Measurements from ENCODE around the gene GPR108.
"Not testable (repeated sequence)": the region's sequence is repeated elsewhere in the genome, so short reads cannot be mapped to it uniquely, and the experiment has no call there.

GPR108 gene

GRCh38 chr19:6720369-6721137 is 16.8 kb downstream of the GPR108 start, which contains the start of gene C3:
TSS of gene C3 (minus strand) at chr19:6720650. CDS start at chr19:6720589, 61 bp downstream.
- no peak for DNase-seq (ENCODE audit: low spot score)

GRCh38 chr19:6719992-6720368 is 17.4 kb downstream of the GPR108 start:
- DNase-seq (ENCODE audit: low spot score): no peak

- DNase-seq (ENCODE audit: low spot score): no peak
Measured at GRCh38 chr19:6719540-6719861, 17.9 kb downstream of the GPR108 start.

- DNase-seq (ENCODE audit: low spot score): peak; percentile 17
Measured at GRCh38 chr19:6718741-6719539, 18.4 kb downstream of the GPR108 start.

GRCh38 chr19:6718111-6718740 is 19.2 kb downstream of the GPR108 start:
- DNase-seq (ENCODE audit: low spot score): no peak

GRCh38 chr19:6717441-6717971 is 19.9 kb downstream of the GPR108 start:
- DNase-seq (ENCODE audit: low spot score): no peak

- no peak for DNase-seq (ENCODE audit: low spot score)
Measured at GRCh38 chr19:6717036-6717435, 20.3 kb downstream of the GPR108 start.

GRCh38 chr19:6716610-6716970 is 20.8 kb downstream of the GPR108 start:
- DNase-seq (ENCODE audit: low spot score): no peak

- no peak for DNase-seq (ENCODE audit: low spot score)
Measured at GRCh38 chr19:6714749-6715555, 22.4 kb downstream of the GPR108 start.

GRCh38 chr19:6713773-6714692 is 23.3 kb downstream of the GPR108 start:
- DNase-seq (ENCODE audit: low spot score): no peak

GRCh38 chr19:6712692-6713670 is 24.4 kb downstream of the GPR108 start:
- no peak for DNase-seq (ENCODE audit: low spot score)

- no peak for DNase-seq (ENCODE audit: low spot score)
Measured at GRCh38 chr19:6712231-6712630, 25.1 kb downstream of the GPR108 start.

GRCh38 chr19:6711605-6712004 is 25.8 kb downstream of the GPR108 start:
- DNase-seq (ENCODE audit: low spot score): no peak

- no peak for DNase-seq (ENCODE audit: low spot score)
Measured at GRCh38 chr19:6711078-6711361, 26.4 kb downstream of the GPR108 start.

- no peak for DNase-seq (ENCODE audit: low spot score)
Measured at GRCh38 chr19:6710273-6711077, 26.9 kb downstream of the GPR108 start.

GRCh38 chr19:6709549-6709948 is 27.8 kb downstream of the GPR108 start:
- no peak for DNase-seq (ENCODE audit: low spot score)

GRCh38 chr19:6708913-6709312 is 28.5 kb downstream of the GPR108 start:
- not testable (repeated sequence) for DNase-seq (ENCODE audit: low spot score)

GRCh38 chr19:6708346-6708745 is 29.0 kb downstream of the GPR108 start:
- no peak for DNase-seq (ENCODE audit: low spot score)

- DNase-seq (ENCODE audit: low spot score): no peak
Measured at GRCh38 chr19:6707658-6708018, 29.7 kb downstream of the GPR108 start.
